GM13977 (cell line): Measurements from ENCODE around the gene C1orf159.
"Not testable (repeated sequence)": the region's sequence is repeated elsewhere in the genome, so short reads cannot be mapped to it uniquely, and the experiment has no call there.

Experiments used
- DNase-seq: peaks from one replicate; pipeline ENCODE4 v3.0.0; 2012; ENCODE audit warnings: low spot score
- in situ Hi-C: fragments of 300-500 bp; cut with MboI; formaldehyde crosslinking; loops from one replicate; pipeline ENCODE4 v1.12.0; 2022; ENCODE audit warnings: low sequenced_read_pairs, low pct_unique_long_range_greater_than_20kb, mixed read lengths, inconsistent platforms; ENCODE audit not compliant: unreplicated experiment
- TF ChIP-seq, protein P1 (sequence below): IDR thresholded peaks from 2 replicates; pipeline ENCODE4 v1.5.1; 2012; ENCODE audit warnings: mild to moderate bottlenecking, control low read depth; ENCODE audit not compliant: insufficient read depth; ENCODE audit errors: extremely low read depth, missing control alignments

The C1orf159 gene

GRCh38 chr1:1082776-1083415 is 33.0 kb downstream of the C1orf159 start:
- in situ Hi-C loops: no loop called here
- no peak for DNase-seq
- TF ChIP-seq, protein P1, sequence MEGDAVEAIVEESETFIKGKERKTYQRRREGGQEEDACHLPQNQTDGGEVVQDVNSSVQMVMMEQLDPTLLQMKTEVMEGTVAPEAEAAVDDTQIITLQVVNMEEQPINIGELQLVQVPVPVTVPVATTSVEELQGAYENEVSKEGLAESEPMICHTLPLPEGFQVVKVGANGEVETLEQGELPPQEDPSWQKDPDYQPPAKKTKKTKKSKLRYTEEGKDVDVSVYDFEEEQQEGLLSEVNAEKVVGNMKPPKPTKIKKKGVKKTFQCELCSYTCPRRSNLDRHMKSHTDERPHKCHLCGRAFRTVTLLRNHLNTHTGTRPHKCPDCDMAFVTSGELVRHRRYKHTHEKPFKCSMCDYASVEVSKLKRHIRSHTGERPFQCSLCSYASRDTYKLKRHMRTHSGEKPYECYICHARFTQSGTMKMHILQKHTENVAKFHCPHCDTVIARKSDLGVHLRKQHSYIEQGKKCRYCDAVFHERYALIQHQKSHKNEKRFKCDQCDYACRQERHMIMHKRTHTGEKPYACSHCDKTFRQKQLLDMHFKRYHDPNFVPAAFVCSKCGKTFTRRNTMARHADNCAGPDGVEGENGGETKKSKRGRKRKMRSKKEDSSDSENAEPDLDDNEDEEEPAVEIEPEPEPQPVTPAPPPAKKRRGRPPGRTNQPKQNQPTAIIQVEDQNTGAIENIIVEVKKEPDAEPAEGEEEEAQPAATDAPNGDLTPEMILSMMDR: no peak

- DNase-seq: no peak
- TF ChIP-seq, protein P1: no peak
- in situ Hi-C loops: no loop called here
Observed at GRCh38 chr1:1082239-1082775, 33.6 kb downstream of the C1orf159 start.

- in situ Hi-C loops: no loop called here
Observed at GRCh38 chr1:1081311-1082238, 34.3 kb downstream of the C1orf159 start.

DNA sequence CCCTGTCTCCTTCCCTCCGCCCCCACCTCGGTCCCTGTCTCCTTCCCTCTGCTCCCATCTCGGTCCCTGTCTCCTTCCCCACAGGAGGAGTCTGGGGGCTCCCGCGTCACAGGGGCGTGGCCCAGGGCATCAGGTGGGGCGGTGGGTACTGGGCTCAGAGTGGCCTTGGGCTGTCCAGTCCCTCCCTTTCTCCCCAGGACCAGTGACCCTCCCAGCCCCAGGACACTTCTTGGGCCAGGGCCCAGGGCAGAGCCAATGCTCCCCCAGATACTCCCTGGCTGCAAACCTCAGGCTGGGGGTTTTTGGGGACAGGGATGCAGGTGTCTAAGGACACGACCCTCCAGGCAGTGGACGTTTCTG is 35.0 kb downstream of the C1orf159 start:
- TF ChIP-seq, protein P1: no peak
- in situ Hi-C loops: no loop called here
- DNase-seq: no peak

More at GRCh38 chr1:1081311-1082238, 34.3 kb downstream of the C1orf159 start:
- TF ChIP-seq, protein P1: no peak
- no peak for DNase-seq

DNA sequence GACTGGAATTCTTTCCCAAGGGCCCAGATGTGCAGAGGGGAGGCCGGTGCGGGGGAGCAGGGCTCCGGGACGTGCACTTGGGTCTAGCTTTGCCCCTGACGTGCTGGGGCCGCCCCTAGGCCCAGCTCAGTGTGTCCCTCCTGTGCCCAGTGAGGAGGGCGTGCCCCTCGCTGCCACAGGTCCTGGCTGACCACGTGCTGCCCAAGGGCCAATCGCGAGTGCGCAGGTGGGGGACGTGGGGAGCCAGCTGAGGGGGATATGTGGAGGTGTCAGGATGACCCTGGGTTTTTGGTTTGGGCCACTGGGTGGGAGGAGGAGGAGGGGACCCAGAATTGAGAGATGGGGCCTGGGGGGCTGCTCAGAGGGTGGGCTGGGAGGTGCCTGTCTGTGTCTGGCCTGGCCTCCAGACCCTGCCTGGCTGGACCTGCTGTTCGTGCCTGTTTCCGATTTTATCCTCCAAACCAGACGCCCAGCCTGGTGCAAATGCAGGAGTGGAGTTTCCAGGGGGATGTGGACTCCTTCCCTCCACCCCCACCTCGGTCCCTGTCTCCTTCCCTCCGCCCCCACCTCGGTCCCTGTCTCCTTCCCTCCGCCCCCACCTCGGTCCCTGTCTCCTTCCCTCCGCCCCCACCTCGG is 35.6 kb downstream of the C1orf159 start:
- DNase-seq: peak; percentile 78
- TF ChIP-seq, protein P1: no peak
- in situ Hi-C loops: no loop called here

GRCh38 chr1:1079408-1080121 is 36.3 kb downstream of the C1orf159 start:
- TF ChIP-seq, protein P1: no peak
- in situ Hi-C loops: no loop called here
- DNase-seq: peak; percentile 75

GRCh38 chr1:1077396-1077795 is 38.5 kb downstream of the C1orf159 start:
- in situ Hi-C loops, DNase-seq: not testable (repeated sequence)
